ENCODE results near the gene C14orf93. TPM values are rescaled to one million over a fixed set of nuclear protein-coding genes. Genes with fewer than 3 reads are reported as not detected.
A peak's percentile ranks its signal among the peaks of the same experiment; 100 is the strongest.

Gene C14orf93
- total and polyA plus RNA-seq, 9 of the 15 experiments (the other 6 are each of a cell fraction or from before 2014, with no cell fraction given), result 2.2 to 22.4 (median 16.1) TPM

GRCh38 chr14:23009939-23010726 lies at the start of gene C14orf93 (continued):
- TF ChIP-seq ZNF318 (IDR thresholded peaks at IDR 0.05; ENCODE audit: borderline replicate concordance in 1 of 2, low read depth in 1 of 2) (no peak), POLR2B (IDR thresholded peaks at IDR 0.05; ENCODE audit: low read depth, partially characterized antibody) (peak; percentile 61), NFRKB (IDR thresholded peaks at IDR 0.05; ENCODE audit: low read depth) (peak; percentile 48), NR2C1 (IDR thresholded peaks at IDR 0.05) (no peak), NR2C1 (tag; IDR thresholded peaks at IDR 0.05) (no peak), FOXK2 (conservative IDR thresholded peaks at IDR 0.05 in 1 of 2, IDR thresholded peaks at IDR 0.05 in 1 of 2; ENCODE audit: low read depth in 2 of 2) (peak; percentile 20 to 71; a peak in 2 of 4 replicates), ZNF354B (CRISPR knock-in tag; IDR thresholded peaks at IDR 0.05) (no peak), CBFA2T3 (IDR thresholded peaks at IDR 0.05) (no peak), MED1 (CRISPR knock-in tag; IDR thresholded peaks at IDR 0.05; ENCODE audit: borderline replicate concordance) (no peak), SREBF2 (CRISPR knock-in tag; IDR thresholded peaks at IDR 0.05) (no peak)
- TF ChIP-seq, protein P1, sequence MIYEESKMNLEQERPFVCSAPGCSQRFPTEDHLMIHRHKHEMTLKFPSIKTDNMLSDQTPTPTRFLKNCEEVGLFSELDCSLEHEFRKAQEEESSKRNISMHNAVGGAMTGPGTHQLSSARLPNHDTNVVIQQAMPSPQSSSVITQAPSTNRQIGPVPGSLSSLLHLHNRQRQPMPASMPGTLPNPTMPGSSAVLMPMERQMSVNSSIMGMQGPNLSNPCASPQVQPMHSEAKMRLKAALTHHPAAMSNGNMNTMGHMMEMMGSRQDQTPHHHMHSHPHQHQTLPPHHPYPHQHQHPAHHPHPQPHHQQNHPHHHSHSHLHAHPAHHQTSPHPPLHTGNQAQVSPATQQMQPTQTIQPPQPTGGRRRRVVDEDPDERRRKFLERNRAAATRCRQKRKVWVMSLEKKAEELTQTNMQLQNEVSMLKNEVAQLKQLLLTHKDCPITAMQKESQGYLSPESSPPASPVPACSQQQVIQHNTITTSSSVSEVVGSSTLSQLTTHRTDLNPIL (CRISPR knock-in tag; IDR thresholded peaks at IDR 0.05), result no peak
- TF ChIP-seq, protein P2, sequence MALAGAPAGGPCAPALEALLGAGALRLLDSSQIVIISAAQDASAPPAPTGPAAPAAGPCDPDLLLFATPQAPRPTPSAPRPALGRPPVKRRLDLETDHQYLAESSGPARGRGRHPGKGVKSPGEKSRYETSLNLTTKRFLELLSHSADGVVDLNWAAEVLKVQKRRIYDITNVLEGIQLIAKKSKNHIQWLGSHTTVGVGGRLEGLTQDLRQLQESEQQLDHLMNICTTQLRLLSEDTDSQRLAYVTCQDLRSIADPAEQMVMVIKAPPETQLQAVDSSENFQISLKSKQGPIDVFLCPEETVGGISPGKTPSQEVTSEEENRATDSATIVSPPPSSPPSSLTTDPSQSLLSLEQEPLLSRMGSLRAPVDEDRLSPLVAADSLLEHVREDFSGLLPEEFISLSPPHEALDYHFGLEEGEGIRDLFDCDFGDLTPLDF (CRISPR knock-in tag; IDR thresholded peaks at IDR 0.05), result no peak
- TF ChIP-seq, protein P3, sequence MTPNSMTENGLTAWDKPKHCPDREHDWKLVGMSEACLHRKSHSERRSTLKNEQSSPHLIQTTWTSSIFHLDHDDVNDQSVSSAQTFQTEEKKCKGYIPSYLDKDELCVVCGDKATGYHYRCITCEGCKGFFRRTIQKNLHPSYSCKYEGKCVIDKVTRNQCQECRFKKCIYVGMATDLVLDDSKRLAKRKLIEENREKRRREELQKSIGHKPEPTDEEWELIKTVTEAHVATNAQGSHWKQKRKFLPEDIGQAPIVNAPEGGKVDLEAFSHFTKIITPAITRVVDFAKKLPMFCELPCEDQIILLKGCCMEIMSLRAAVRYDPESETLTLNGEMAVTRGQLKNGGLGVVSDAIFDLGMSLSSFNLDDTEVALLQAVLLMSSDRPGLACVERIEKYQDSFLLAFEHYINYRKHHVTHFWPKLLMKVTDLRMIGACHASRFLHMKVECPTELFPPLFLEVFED (CRISPR knock-in tag; conservative IDR thresholded peaks at IDR 0.05), result 0 out of 2 replicates have a peak, but pooled peaks have one; percentile 65
